Measurements from ENCODE around the gene MED12L. TPM values are rescaled to one million over a fixed set of nuclear protein-coding genes. Genes with fewer than 3 reads are reported as not detected.

The MED12L gene
- total RNA-seq, 8 experiments from 2014 or later, result 5.9 to 15.7 (median 10.0) TPM

GRCh38 chr3:151351219-151351618 lies 265.8 kb downstream of the MED12L start:
- Histone ChIP-seq H3K4me1 (replicated peaks in 1 of 2) (no peaks in the 10 kb centered on the region), H3K4me3 (no peak overlapping the region), H3K27ac (no peak overlapping the region)
- in situ Hi-C loops (cut with MboI; ENCODE audit: low pct_unique_long_range_greater_than_20kb in 2 of 9, low sequenced_read_pairs in 9 of 9, unreplicated experiment in 9 of 9), result no loop called here
- WGBS, 10 experiments, result 55 to 100% (median 95%) methylated on average over 1 of the region's 1 CpG; no CpG with 5 or more reads in 2 of the 10 experiments
- ATAC-seq (replicated peaks in 6 of 8), result no peak

DNA sequence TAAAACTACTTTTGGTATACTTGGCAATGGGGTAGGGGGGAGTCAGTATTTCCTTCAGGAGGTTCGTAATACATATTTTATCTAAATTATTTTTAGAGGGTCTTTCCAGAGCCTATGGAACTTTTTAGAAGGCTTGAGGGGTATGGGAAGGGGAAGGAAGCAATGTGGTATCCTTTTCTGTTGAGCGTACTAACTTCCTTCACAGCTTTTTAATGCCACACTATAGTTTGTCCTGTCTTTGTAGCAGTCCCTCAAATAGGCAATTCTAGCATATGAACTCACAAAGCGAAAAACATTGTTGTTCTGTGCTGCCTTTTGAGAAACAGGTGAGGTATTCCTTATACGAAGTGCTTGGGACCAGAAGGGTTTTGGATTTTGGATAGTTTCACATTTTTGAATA lies 266.2 kb downstream of the MED12L start:
- H3K27ac ChIP-seq, result no peak overlapping the region
- no peaks in the 10 kb centered on the region for H3K4me1 ChIP-seq (replicated peaks in 1 of 2)
- no peak overlapping the region for H3K4me3 ChIP-seq
- no peak for ATAC-seq (replicated peaks in 6 of 8)
- in situ Hi-C loops (cut with MboI; ENCODE audit: low pct_unique_long_range_greater_than_20kb in 2 of 9, low sequenced_read_pairs in 9 of 9, unreplicated experiment in 9 of 9), result no loop called here
- WGBS, 10 experiments, result 69 to 100% (median 83%) methylated on average over 1 to 4 of the region's 4 CpGs; no CpG with 5 or more reads in 1 of the 10 experiments

DNA sequence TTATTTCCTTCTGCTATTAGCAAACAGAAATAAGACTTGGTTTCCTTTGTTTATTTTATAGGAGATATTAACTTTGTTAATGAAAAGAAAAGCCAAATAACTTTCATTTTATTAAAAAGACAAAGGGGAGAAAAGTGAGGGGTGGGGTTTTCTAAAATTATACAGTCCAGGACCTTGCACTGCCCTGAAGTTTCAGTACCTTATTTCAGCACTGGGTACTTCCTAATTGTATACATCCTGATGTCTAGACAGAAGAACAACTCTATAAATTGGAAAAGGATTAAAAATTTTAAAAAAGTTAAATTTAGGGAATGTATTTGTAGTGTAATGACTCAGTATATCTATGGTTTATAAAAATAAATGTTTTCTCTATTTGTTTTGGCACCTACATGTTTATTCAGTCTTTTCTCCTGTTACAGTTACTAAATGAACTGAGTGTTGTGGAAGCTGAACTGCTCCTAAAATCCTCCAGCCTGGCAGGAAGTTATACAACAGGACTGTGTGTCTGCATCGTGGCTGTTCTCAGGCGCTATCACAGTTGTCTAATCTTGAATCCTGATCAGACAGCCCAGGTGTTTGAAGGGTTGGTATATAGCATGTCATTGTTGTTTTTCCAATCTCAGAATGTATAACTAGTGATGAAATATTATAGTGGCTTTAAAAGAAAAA lies 271.5 kb downstream of the MED12L start:
- H3K27ac ChIP-seq, result no peak overlapping the region
- 45 to 100% (median 67%) methylated on average over 2 of the region's 2 CpGs; no CpG with 5 or more reads in 3 of the 10 experiments for WGBS, 10 experiments
- H3K4me1 ChIP-seq (replicated peaks in 1 of 2), result no peaks in the 10 kb centered on the region
- in situ Hi-C loops (cut with MboI; ENCODE audit: low pct_unique_long_range_greater_than_20kb in 2 of 9, low sequenced_read_pairs in 9 of 9, unreplicated experiment in 9 of 9), result no loop called here
- peak in 3 of 8 experiments; percentile 19 to 73 (median 22) for ATAC-seq (replicated peaks in 6 of 8)
- H3K4me3 ChIP-seq, result no peak overlapping the region

DNA sequence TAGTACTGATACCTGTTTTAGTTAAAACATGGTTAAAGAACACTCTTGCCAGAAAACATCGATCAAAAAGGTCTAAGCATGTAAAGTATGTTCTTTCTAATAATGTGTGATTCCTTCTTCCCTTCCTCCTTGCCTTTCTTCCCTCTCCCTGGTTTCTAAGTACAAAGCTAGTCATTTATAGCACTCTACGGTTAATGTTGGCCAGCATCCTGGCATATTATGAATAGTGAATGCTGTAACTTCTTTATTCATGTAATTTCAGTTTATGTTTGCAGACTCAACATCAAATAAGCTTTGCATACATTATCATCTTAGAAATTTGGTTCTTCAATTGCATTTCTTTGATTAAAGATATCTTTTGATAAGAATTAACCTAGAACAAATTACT lies 272.0 kb downstream of the MED12L start:
- 17 to 100% (median 80%) methylated on average over 1 to 2 of the region's 2 CpGs; no CpG with 5 or more reads in 1 of the 10 experiments for WGBS, 10 experiments
- in situ Hi-C loops (cut with MboI; ENCODE audit: low pct_unique_long_range_greater_than_20kb in 2 of 9, low sequenced_read_pairs in 9 of 9, unreplicated experiment in 9 of 9), result no loop called here
- Histone ChIP-seq H3K4me3 (no peak overlapping the region), H3K27ac (no peak overlapping the region), H3K4me1 (replicated peaks in 1 of 2) (no peaks in the 10 kb centered on the region)
- ATAC-seq (replicated peaks in 6 of 8), result peak in 3 of 8 experiments; percentile 80 to 98 (median 81)

- in situ Hi-C loops (cut with MboI; ENCODE audit: low pct_unique_long_range_greater_than_20kb in 2 of 9, low sequenced_read_pairs in 9 of 9, unreplicated experiment in 9 of 9), result no loop called here
- H3K4me3 ChIP-seq, result no peak overlapping the region
- peaks cover 0 to 6% of the 10 kb centered on the region in 2 donors for H3K4me1 ChIP-seq (replicated peaks in 1 of 2)
- 20 to 100% (median 84%) methylated on average over 1 to 3 of the region's 3 CpGs; no CpG with 5 or more reads in 1 of the 10 experiments for WGBS, 10 experiments
- ATAC-seq (replicated peaks in 6 of 8), result no peak
- H3K27ac ChIP-seq, result no peak overlapping the region
These were observed 277.3 kb downstream of the MED12L start for GRCh38 chr3:151362751-151363174.

- in situ Hi-C loops (cut with MboI; ENCODE audit: low pct_unique_long_range_greater_than_20kb in 2 of 9, low sequenced_read_pairs in 9 of 9, unreplicated experiment in 9 of 9), result no loop called here
- H3K4me3 ChIP-seq, result no peak overlapping the region
- no peak overlapping the region for H3K27ac ChIP-seq
- ATAC-seq (replicated peaks in 6 of 8), result no peak
- H3K4me1 ChIP-seq (replicated peaks in 1 of 2), result peaks cover 0 to 6% of the 10 kb centered on the region in 2 donors
- 54 to 100% (median 67%) methylated on average over 1 to 3 of the region's 3 CpGs for WGBS, 10 experiments
These were observed 281.5 kb downstream of the MED12L start for GRCh38 chr3:151366993-151367392.

DNA sequence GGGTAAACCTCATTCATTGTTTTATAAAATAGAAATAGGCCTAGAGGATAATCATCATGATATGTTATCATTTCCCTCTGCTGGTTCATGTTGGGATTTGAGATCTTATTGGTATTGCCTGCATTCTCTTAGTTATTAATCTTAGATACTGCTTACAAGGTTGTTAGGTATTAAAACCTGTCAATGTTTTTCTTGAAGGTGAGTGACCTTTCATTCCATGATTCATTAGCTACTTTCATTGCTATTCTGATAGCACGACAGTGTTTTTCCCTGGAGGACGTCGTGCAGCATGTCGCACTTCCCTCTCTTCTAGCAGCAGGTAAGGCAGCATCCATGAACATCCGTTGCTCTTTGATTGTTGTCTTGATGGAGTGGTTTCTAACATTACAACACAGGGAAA lies 282.0 kb downstream of the MED12L start:
- WGBS, 10 experiments, result 40 to 100% (median 74%) methylated on average over 1 to 5 of the region's 5 CpGs; no CpG with 5 or more reads in 2 of the 10 experiments
- in situ Hi-C loops (cut with MboI; ENCODE audit: low pct_unique_long_range_greater_than_20kb in 2 of 9, low sequenced_read_pairs in 9 of 9, unreplicated experiment in 9 of 9), result no loop called here
- Histone ChIP-seq H3K27ac (no peak overlapping the region), H3K4me1 (replicated peaks in 1 of 2) (peaks cover 0 to 6% of the 10 kb centered on the region in 2 donors), H3K4me3 (no peak overlapping the region)
- no peak for ATAC-seq (replicated peaks in 6 of 8)

- H3K4me1 ChIP-seq (replicated peaks in 1 of 2), result peaks cover 0 to 6% of the 10 kb centered on the region in 2 donors
- no peak overlapping the region for H3K27ac ChIP-seq
- ATAC-seq (replicated peaks in 6 of 8), result no peak
- no peak overlapping the region for H3K4me3 ChIP-seq
- in situ Hi-C loops (cut with MboI; ENCODE audit: low pct_unique_long_range_greater_than_20kb in 2 of 9, low sequenced_read_pairs in 9 of 9, unreplicated experiment in 9 of 9), result no loop called here
These were observed 286.1 kb downstream of the MED12L start for GRCh38 chr3:151371526-151371925.

- ATAC-seq (replicated peaks in 6 of 8), result no peak
- peaks cover 0 to 5% of the 10 kb centered on the region in 2 donors for H3K4me1 ChIP-seq (replicated peaks in 1 of 2)
- WGBS, 10 experiments, result 27 to 100% (median 75%) methylated on average over 1 to 4 of the region's 4 CpGs
- no peak overlapping the region for H3K27ac ChIP-seq
- no peak overlapping the region for H3K4me3 ChIP-seq
- in situ Hi-C loops (cut with MboI; ENCODE audit: low pct_unique_long_range_greater_than_20kb in 2 of 9, low sequenced_read_pairs in 9 of 9, unreplicated experiment in 9 of 9), result no loop called here
These were observed 286.8 kb downstream of the MED12L start for GRCh38 chr3:151372063-151372820.

DNA sequence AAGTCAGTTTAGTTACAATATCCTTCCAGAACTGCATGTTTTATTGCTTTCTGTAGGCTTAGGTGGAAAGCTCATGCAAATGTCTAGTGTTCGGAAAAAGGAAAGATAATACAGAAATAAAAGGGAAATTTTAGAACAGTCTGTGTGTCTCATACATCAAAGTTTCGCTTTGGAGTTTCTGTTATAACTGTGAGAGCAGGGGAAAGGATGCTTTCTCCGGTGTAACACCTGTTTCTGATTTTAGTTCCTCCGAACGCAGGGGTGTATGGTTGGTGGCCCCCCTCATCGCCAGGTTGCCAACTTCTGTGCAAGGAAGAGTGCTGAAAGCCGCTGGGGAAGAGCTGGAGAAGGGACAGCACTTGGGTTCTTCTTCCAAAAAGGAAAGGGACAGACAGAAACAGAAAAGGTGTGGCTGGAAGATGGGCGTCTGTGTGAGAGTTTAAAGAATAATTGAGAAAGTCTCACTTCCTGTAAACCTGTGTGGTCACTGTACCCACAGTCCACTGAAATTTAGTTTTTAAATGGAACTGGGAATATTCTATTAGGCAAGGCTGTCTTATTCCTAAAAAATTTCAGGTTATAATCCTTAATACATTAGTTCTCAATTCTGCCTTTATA lies 292.4 kb downstream of the MED12L start:
- in situ Hi-C loops (cut with MboI; ENCODE audit: low pct_unique_long_range_greater_than_20kb in 2 of 9, low sequenced_read_pairs in 9 of 9, unreplicated experiment in 9 of 9), result no loop called here
- H3K27ac ChIP-seq, result no peak overlapping the region
- no peak overlapping the region for H3K4me3 ChIP-seq
- no peaks in the 10 kb centered on the region for H3K4me1 ChIP-seq (replicated peaks in 1 of 2)
- ATAC-seq (replicated peaks in 6 of 8), result no peak
- WGBS, 10 experiments, result 51 to 100% (median 92%) methylated on average over 1 to 8 of the region's 8 CpGs; no CpG with 5 or more reads in 1 of the 10 experiments

DNA sequence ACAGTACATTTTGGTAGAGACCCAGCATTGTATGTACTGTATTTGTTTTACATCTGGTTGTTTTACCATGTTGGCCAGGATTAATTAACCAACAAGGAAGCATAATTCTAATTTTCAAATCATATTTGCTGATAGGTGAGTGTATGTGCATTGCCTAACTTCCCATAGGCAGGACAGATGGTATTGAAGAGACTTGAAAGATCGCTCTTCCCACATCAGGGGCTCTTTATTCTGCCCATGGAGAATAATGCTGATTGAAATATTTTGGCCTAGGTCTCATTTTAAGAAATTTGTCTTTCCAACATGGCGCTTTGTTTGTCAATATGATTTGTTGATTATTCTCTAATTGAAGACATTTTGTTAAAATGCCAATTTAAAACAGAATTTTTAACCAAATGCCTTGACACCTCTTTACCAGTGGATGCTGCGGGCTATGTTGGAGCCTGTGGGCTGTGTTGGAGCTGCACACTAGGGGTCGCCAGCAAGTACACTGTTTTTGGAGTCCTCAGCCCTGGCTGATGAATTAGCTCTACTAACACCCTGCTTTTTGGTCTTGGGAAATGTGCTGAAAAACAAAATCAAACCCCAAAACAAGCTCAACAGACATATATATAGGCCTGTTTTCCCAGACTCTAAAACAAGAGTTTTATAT lies 293.7 kb downstream of the MED12L start:
- Histone ChIP-seq H3K27ac (no peak overlapping the region), H3K4me1 (replicated peaks in 1 of 2) (peaks cover 0 to 8% of the 10 kb centered on the region in 2 donors), H3K4me3 (no peak overlapping the region)
- peak in 5 of 8 experiments; percentile 27 to 78 (median 45) for ATAC-seq (replicated peaks in 6 of 8)
- in situ Hi-C loops (cut with MboI; ENCODE audit: low pct_unique_long_range_greater_than_20kb in 2 of 9, low sequenced_read_pairs in 9 of 9, unreplicated experiment in 9 of 9), result no loop called here
- 61 to 90% (median 68%) methylated on average over 2 to 4 of the region's 4 CpGs; no CpG with 5 or more reads in 2 of the 10 experiments for WGBS, 10 experiments

- no peak overlapping the region for H3K27ac ChIP-seq
- H3K4me3 ChIP-seq, result no peak overlapping the region
- WGBS, 10 experiments, result 75 to 100% (median 94%) methylated on average over 2 to 5 of the region's 5 CpGs; no CpG with 5 or more reads in 1 of the 10 experiments
- no peak for ATAC-seq (replicated peaks in 6 of 8)
- peaks cover 0 to 13% of the 10 kb centered on the region in 2 donors for H3K4me1 ChIP-seq (replicated peaks in 1 of 2)
- in situ Hi-C loops (cut with MboI; ENCODE audit: low pct_unique_long_range_greater_than_20kb in 2 of 9, low sequenced_read_pairs in 9 of 9, unreplicated experiment in 9 of 9), result no loop called here
These were observed 297.2 kb downstream of the MED12L start for GRCh38 chr3:151382671-151383070.

- Histone ChIP-seq H3K27ac (no peak overlapping the region), H3K4me1 (replicated peaks in 1 of 2) (peaks cover 0 to 13% of the 10 kb centered on the region in 2 donors), H3K4me3 (no peak overlapping the region)
- in situ Hi-C loops (cut with MboI; ENCODE audit: low pct_unique_long_range_greater_than_20kb in 2 of 9, low sequenced_read_pairs in 9 of 9, unreplicated experiment in 9 of 9), result no loop called here
- 50 to 100% (median 92%) methylated on average over 1 to 2 of the region's 2 CpGs; no CpG with 5 or more reads in 4 of the 10 experiments for WGBS, 10 experiments
- no peak for ATAC-seq (replicated peaks in 6 of 8)
These were observed 297.6 kb downstream of the MED12L start for GRCh38 chr3:151383111-151383510.

Measured in motor neuron (in vitro differentiated cells).